Activated gamma-delta T cell treated with Interleukin-2 at 50 U/mL for 16 hours (primary cell): ENCODE results near the gene RNF145.
"Not testable (repeated sequence)": the region's sequence is repeated elsewhere in the genome, so short reads cannot be mapped to it uniquely, and the experiment has no call there.

Experiments used
- DNase-seq: peaks from one replicate; pipeline ENCODE4 v3.0.0-alpha.2; 2020

The RNF145 gene

DNA sequence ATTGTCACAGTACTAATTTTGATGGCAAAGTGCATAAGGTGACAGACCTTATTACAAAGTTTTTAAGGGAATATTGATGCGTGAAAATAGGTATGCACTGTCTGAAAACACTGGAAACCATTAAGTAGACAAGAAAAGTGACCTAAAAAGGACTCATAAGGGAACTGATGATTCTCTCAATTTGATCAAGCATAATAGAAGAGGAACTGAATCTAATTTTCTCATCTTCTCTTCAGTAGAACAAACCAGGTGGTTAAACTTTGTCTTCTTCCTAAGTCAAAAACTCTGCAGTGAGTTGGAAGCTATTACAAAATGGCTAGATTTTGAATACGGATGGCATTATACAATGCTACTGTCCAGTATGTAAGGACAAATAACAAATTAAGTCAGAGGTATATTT is 53.4 kb downstream of the RNF145 start:
- no peak for DNase-seq

DNA sequence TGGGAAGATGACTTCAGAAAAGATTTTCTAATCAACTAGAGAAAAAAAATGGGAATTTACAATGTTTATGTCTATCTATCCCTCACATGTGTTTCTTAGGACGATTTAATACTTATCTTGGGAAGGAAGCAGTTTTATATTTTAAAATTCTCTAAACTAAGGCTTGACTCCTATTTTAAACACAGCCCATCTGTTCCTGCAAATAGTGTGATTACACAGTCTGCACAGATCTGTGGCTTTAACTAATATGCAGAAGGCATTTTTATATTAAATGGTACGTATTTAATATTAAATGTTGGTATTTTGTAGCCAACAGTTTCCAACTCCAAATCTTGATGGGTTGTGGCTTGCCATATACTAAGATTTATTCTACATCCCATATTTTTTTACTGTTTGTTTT is 56.5 kb downstream of the RNF145 start:
- no peak for DNase-seq

DNA sequence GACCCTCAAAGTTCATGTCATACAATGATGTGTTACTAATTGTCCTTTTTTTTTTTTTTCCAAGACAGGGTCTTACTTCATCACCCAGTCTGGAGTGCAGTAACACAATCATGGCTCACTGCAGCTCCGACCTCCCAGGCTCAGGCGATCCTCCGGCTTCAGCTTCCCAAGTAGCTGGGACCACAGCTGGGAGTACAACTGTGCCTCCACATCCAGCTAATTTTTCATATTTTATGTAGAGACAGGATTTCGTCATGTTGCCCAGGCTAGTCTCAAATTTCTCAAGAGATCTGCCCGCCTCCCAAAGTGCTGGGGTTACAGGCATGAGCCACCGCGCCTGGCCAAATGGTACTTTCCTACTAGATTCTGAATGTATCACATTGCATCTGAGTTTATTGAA is 60.3 kb downstream of the RNF145 start:
- no peak for DNase-seq

DNA sequence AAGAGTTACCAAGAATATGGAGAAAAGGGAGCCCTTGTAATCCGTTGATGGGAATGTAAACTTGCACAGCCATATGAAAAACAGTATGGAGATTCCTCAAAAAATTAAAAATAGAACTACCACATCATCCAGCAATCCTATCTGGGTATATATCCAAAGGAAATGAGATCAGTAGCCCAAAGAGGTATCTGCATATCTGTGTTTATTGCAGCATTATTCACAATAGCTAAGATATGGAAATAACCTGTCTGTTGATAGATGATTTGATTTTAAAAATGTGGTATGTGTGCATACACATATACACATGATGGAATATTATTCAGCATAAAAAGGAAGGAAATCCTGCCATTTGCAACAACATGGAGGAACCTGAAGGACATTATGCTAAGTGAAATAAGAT is 61.4 kb downstream of the RNF145 start:
- DNase-seq = no peak

DNA sequence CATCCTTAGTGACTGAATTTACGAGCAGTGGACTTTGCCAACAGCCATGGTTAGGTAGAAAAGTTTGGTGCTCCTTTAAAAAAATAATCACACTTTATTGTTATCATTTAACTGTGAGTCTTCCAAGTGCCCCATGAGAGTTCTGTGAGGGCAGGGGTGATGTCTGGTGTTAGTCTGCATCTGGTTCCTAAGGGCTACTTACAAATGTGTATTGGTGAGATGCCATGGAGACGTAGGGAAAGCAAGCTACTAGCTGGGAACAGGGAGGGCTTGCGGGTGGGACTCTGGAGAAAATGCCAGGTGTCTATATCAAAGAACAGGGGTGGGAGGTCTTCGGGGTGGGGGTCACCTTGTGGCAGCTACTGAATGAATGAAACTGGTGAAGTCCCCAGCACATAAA is 62.5 kb downstream of the RNF145 start:
- no peak for DNase-seq

DNA sequence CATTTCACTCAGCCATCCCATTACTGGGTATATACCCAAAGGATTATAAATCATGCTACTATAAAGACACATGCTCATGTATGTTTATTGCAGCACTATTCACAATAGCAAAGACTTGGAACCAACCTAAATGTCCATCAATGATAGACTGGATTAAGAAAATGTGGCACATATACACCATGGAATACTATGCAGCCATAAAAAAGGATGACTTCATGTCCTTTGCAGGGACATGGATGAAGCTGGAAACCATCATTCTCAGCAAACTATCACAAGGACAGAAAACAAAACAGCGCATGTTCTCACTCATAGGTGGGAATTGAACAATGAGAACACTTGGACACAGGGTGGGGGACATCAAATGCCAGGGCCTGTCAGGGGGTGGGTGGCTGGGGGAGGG is 64.2 kb downstream of the RNF145 start:
- not testable (repeated sequence) for DNase-seq

DNA sequence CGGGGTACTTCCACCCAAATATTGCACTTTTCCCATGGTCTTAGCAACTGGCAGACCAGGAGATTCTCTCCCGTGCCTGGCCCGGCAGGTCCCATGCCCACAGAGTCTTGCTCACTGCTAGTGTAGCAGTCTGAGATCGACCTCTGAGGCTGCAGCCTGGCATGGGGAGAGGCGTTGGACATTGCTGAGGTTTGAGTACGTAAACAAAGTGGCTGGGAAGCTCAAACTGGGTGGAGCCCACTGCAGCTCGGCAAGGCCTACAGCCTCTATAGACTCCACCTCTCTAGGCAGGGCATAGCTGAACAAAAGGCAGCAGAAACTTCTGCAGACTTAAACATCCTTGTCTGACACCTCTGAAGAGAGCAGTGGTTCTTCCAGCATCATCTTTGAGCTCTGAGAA is 69.6 kb downstream of the RNF145 start:
- DNase-seq = no peak

DNA sequence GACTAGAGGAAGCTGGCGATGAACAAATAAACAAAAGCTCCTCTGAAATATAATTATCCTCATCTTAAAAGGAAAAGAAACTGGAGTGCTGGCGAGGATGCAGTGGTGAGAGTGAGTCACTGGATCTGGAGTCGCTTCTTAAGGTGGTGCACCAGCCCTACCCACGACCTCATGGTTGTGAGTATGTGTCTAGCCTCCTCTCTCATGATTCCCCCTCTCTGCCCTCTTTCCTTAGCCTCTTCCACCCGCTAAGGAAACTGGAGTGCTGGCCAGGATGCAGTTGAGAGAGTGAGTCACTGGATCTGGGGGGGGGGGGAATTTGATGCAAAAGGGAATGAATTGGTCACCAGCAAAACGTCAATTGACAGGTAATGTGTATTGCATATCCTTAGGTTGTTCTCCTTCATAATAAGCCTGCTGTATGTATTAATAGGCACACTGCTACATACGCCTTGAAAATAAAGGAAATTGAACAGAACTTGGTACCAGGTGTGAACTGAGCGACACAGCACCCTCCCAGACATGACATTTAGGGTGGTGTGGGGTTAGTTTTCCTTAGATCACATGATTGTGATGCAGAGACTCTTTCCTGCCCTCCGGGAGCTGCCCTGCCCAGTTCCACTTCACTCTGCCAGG is 73.3 kb downstream of the RNF145 start:
- DNase-seq = no peak

DNA sequence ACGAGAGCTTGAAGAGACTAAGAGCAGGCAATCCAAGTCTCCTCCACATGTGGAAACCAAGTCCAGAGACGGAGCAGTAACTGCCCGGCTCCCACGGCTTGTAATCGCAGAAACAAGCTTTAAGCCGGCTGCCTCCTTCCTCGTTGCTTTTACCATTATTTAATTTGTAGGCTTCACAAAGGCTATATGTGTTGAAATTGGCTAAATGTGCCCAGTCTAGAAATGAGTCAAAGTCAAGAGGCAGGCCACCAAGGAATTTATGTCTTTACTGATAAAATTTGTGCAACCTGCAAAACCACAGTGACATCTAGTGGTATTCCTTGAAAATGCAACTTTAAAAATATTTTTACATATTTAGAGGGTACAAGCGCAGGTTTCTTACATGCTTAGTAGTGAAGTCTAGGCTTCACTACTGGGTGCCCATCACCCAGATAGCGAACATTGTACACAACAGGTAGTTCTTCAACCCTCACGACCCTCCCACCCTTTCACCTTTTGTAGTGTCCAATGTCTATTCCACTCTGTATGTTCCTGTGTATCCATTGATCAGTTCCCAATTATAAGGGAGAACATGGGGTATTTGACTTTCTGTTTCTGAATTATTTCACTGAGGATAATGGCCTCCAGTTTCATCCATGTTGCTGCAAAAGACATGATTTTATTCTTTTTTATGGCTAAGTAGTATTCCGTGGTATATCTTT is 76.2 kb downstream of the RNF145 start:
- no peak for DNase-seq

DNA sequence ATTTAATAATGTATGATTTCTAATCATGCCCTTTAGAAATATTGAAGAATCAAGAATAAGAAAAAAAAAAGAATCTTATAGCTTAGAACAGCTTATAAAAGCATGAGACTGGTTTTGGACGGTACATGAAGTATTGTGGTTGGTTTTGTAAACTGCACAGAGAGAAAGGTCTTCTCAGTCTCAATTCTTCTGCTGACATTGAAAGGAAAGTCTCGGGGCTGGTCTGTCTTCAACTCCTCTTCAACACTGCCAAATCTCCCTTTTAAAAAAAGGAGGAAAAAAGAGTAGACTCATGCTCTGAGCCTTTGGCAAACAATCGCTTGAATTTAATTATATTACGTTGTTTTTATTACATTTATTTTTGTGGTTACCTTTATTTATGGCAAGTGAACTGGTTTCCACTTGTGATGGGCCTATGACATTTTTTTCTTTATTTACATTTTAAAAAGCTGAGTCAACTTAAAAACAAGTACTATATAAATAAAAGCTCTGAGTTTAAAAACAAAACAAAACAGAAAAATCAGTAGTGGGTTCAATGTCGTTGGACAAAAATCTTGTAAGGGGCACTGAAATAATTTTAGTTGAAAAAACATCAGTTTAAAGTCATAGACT is 76.8 kb downstream of the RNF145 start:
- DNase-seq = no peak

DNA sequence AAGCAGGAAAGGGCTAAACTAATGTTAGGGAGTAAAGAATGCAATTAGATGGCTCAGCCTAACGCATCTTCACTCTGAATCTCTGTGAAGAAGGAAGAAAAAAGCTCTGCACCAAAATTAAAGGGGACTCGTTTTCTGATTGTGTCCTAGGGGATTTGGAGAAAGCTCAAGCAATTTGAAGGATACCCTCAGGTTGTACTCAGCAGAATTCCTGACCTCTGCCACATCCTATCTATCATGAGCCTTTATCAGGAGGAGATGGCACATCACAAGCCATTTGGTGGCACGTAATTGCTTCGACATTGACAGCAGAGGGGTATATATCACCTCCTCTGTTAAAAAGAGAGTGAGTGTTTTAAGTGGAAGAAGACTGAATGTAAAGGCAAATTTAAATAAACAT is 77.4 kb downstream of the RNF145 start:
- no peak for DNase-seq

DNA sequence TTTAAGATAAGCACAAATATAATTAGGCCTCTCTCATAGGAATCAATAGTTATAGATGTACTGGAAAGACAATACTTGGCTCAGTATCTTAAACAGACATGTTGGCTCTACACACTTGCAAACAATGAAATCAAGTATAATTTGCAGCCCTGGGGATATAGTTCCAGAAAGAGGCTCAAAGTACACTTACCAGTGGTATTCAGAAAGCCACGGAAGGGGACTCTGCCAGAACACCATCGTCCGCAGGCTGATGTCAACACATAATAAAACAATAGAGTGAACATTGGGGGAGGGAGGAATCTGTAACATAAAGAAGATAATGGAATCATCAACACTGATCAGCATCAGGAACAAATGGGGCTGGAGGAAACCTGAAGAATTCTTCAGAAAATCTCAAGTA is 78.5 kb downstream of the RNF145 start:
- no peak for DNase-seq

DNA sequence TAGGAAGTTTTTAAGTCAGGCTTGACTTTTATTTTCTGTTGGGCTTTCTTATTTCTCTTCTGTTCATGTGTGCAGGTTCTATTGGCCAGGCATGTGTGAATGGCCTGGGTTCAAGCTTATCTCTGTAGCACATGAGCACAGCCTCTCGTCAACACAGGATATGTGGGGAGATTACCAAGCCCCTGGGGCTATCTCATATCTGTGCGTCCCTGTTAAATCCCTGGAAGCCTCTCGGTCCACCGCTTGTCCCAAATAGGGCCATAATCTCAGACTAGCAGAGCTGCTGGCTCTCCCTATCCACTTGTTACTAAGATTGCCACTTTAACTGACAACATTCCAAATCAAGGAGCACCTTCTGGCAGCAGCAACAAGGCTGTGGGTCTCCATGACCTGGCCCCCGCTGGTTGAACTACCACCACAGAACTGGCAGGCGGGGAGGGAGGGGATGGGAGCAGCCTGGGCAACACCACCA is 81.2 kb downstream of the RNF145 start:
- no peak for DNase-seq

DNA sequence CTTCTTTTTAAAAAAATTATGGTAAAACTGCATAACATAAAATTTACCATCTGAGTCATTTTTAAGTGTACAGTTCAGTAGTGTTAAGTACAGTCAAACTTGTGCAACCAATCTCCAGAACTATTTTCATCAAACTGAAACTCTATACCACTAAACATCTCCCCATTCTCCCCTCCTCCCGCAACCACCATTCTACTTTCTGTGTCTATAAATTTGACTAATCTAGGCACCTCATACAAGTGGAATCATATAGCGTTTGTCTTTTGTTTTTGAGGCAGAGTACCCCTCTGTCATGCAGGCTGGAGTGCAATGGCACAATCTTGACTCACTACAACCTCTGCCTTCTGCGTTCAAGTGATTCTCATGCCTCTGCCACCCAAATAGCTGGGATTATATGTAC is 85.7 kb downstream of the RNF145 start:
- DNase-seq = no peak

DNA sequence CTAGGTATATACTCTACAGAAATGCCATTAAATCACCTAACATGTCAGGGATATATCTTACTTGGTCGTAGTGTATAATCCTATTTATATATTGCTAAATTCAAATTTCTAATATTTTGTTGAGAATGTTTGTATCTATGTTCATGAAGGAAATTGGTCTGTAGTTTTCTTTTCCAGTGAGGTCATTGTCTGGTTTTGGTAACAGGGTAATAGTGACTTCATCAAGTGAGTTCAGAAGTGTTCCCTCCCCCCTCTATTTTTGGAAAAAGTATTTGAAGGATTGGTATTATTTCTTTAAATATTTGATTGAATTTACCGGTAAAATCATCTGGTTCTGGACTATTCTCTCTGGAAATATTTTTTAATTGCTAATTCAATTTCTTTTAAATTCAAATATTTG is 86.2 kb downstream of the RNF145 start:
- DNase-seq = no peak

DNA sequence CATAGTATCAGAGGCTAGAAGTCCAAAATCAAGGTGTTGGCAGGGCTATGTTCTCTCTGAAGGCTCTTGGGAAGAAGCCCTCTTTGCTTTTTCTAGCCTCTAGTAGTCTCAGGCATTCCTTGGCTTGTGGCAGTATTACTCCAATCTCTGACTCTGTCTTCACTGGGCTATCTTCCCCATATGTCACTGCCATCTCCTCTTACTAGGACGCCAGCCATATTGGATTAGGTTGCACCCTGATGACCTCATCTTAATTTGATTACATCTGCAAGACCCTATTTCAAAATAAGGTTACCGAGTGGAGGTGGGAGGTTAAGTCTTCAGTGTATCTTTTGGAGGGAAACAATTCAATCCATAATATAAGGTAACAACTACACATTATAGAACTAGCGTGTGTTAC is 88.3 kb downstream of the RNF145 start:
- no peak for DNase-seq

DNA sequence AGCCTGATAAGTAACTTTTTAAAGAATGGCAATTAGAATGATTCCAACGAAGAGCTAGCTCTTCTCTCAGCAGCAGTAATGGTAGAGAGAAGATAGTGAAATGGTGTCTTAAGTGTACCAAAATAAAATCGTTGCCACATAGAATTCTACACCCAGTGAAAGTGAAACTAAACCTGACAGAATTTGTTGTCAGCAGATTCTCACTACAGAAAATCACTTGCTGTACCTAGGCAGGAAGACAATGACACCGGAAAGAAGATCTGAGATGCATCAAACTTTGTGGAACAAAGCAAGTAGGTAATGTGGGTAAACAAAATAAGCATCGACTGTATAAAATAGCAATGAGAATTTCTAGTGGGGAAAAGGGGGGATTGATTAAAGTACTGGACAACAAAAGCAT is 88.9 kb downstream of the RNF145 start:
- no peak for DNase-seq

DNA sequence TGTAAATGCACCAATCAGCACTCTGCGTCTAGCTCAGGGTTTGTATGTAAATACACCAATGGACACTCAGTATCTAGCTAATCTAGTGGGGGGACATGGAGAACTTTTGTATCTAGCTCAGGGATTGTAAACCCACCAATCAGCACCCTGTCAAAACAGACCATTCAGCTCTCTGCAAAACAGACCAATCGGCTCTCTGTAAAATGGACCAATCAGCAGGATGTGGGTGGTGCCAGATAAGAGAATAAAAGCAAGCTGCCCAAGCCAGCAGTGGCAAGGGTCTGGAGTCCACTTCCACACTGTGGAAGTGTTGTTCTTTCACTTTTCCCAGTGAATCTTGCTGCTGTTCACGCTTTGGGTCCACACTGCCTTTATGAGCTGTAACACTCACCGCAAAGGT is 89.5 kb downstream of the RNF145 start:
- not testable (repeated sequence) for DNase-seq

DNA sequence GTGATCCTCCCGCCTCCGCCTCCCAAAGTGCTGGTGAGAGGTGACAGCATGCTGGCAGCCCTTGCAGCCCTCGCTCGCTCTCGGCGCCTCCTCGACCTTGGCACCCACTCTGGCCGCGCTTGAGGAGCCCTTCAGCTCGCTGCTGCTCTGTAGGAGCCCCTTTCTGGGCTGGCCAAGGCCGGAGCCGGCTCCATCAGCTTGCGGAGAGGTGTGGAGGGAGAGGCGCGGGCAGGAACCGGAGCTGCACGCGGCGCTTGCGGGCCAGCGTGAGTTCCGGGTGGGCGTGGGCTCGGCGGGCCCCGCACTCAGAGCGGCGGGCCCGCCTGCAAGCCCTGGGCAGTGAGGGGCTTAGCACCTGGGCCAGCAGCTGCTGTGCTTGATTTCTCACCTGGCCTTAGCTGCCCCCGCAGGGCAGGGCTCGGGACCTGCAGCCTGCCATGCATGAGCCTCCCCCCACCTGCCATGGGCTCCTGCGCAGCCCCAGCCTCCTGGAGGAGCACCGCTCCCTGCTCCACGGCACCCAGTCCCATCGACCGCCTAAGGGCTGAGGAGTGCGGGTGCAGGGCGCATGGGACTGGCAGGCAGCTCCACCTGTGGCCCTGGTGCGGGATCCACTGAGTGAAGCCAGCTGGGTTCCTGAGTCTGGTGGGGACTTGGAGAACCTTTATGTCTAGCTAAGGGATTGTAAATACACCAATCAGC is 90.2 kb downstream of the RNF145 start:
- not testable (repeated sequence) for DNase-seq

DNA sequence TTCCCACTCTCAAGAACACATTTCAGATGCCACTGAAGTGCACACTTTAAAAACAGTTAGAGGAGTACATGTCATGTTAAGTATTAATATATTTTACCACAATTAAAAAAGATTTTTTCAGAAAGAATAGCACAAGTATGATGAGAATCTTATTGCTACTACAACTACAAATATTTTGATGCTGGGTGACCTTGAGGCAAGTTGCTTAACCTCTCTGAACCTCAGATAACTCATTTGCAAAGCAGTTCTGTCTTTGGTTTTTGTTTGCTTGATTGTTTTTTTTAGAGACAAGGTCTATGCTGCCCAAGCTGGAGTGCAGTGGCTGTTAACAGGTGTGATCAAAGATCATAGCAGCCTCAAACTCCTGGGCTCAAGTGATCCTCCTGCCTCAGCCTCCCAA is 95.9 kb downstream of the RNF145 start:
- no peak for DNase-seq

DNA sequence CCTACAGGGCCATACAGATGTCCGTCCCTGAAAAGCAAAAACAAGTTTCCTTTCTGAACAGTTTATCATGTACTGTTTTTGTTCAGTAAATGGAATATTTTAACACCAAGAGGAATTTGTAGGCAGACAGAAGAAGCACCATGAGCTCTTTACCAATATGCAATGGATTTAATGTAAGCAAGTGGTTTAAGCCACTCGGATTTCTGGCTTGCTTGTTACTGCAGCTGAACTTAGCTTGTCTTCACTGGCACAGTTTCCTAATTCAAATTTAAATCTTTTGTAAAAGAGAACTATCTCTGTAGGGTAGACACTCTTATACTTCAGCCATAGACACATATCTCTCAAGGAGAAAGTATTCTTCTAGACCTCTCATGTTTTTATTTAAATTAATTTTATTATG is 96.9 kb downstream of the RNF145 start:
- no peak for DNase-seq
